H1 (cell line): ENCODE measurements around the gene TBC1D4. TPM values are rescaled to one million over a fixed set of nuclear protein-coding genes. Genes with fewer than 3 reads are reported as not detected.

ENCODE experiments used
- CTCF ChIA-PET: fragments of 300-600 bp; sonication (Branson Sonifier 250); formaldehyde crosslinking; loops from one replicate; lab custom pipeline; 2021; ENCODE audit not compliant: partially characterized antibody; lab: Charles Lee
- POLR2A ChIA-PET: fragments of 300-600 bp; sonication (Branson Sonifier 250); formaldehyde crosslinking; loops from one replicate; lab custom pipeline; 2021; ENCODE audit warnings: inconsistent platforms; ENCODE audit not compliant: partially characterized antibody; lab: Charles Lee
- DNase-seq, 2 experiments: peaks; one replicate each; pipeline versions ENCODE4 v3.0.0 to v3.0.0-alpha.2; 2010 to 2022; ENCODE audit warnings: low spot score in 2 of 2, low read depth in 1 of 2, mixed read lengths in 1 of 2
- FAIRE-seq: peaks from 2 replicates; lab custom pipeline; 2011; peaks lifted over from hg19 to GRCh38; lab: Jason Lieb, UNC
- H2AFZ ChIP-seq: 2 replicates; pipeline ENCODE4 v1.8.1; 2012; ENCODE audit warnings: low read length, inconsistent platforms
- H2AK5ac ChIP-seq: 2 replicates; pipeline ENCODE4 v1.6.1; 2013; ENCODE audit warnings: low read depth, low read length
- H2BK120ac ChIP-seq: replicated peaks from 2 replicates; pipeline ENCODE3; 2013; ENCODE audit warnings: low read depth, low read length, inconsistent platforms
- H2BK12ac ChIP-seq: 2 replicates; pipeline ENCODE4 v1.6.1; 2013; ENCODE audit warnings: low read depth, low read length
- H2BK15ac ChIP-seq: 2 replicates; pipeline ENCODE4 v1.6.1; 2013; ENCODE audit warnings: low read length
- H2BK20ac ChIP-seq: 2 replicates; pipeline ENCODE4 v1.6.1; 2013; ENCODE audit warnings: low read length
- H2BK5ac ChIP-seq: 2 replicates; pipeline ENCODE4 v1.6.1; 2013; ENCODE audit warnings: low read depth, low read length
- H3K14ac ChIP-seq: 2 replicates; pipeline ENCODE4 v1.6.1; 2013; ENCODE audit warnings: inconsistent platforms; ENCODE audit not compliant: insufficient read length
- H3K18ac ChIP-seq: 2 replicates; pipeline ENCODE4 v1.6.1; 2013; ENCODE audit warnings: low read length; ENCODE audit errors: extremely low read depth
- H3K23ac ChIP-seq: 2 replicates; pipeline ENCODE4 v1.6.1; 2013; ENCODE audit warnings: inconsistent platforms; ENCODE audit not compliant: insufficient read length
- H3K23me2 ChIP-seq: 2 replicates; pipeline ENCODE4 v1.6.1; 2013; ENCODE audit warnings: low read depth, low read length
- H3K27ac ChIP-seq: 2 replicates; pipeline ENCODE4 v1.6.1; 2011; ENCODE audit warnings: low read depth, low read length, inconsistent platforms
- H3K27me3 ChIP-seq, 4 experiments: replicated peaks in 1 of 4; 1 replicate in 1 of 4; 2 replicates in 3 of 4; pipeline versions ENCODE4 v1.6.1 to v1.8.1; 2011 to 2013; ENCODE audit warnings: low read length in 3 of 4, mild to moderate bottlenecking in 3 of 4, inconsistent platforms in 2 of 4, mixed read lengths in 2 of 4, moderate library complexity in 1 of 4; ENCODE audit not compliant: control insufficient read depth in 3 of 4, insufficient read depth in 3 of 4; ENCODE audit errors: extremely low read depth in 1 of 4
- H3K36me3 ChIP-seq, 4 experiments: 2 replicates each; pipeline versions ENCODE4 v1.6.1 to v1.8.1; 2011 to 2013; ENCODE audit warnings: mild to moderate bottlenecking in 4 of 4, low read length in 3 of 4, moderate library complexity in 2 of 4, control low read depth in 1 of 4, inconsistent platforms in 1 of 4; ENCODE audit not compliant: insufficient read depth in 4 of 4, control insufficient read depth in 2 of 4
- H3K4ac ChIP-seq: replicated peaks from 2 replicates; pipeline ENCODE3; 2013; ENCODE audit warnings: low read length, low read depth, mixed read lengths, inconsistent platforms; ENCODE audit not compliant: insufficient read length
- H3K4me1 ChIP-seq, 4 experiments: replicated peaks in 1 of 4; 1 replicate in 1 of 4; 2 replicates in 3 of 4; pipeline versions ENCODE4 v1.6.1 to v1.8.1; 2011 to 2013; ENCODE audit warnings: low read length in 3 of 4, inconsistent platforms in 2 of 4, mixed read lengths in 1 of 4; ENCODE audit not compliant: insufficient read depth in 4 of 4, control insufficient read depth in 3 of 4
- H3K4me2 ChIP-seq, 2 experiments: 2 replicates each; pipeline versions ENCODE4 v1.6.1 to v1.8.1; 2011 to 2013; ENCODE audit warnings: low read depth in 2 of 2, low read length in 2 of 2, control low read depth in 1 of 2, inconsistent platforms in 1 of 2, mild to moderate bottlenecking in 1 of 2; ENCODE audit not compliant: insufficient read depth in 1 of 2
- H3K4me3 ChIP-seq, 4 experiments: fragments of 200-600, 300-600 bp in 1 of 4; sonication (generic), shearing (Covaris generic), sonication (Bioruptor Twin) in 1 of 4; 2 replicates each; pipeline versions ENCODE4 v1.5.1 to v1.8.1; 2011 to 2016; ENCODE audit warnings: low read length in 4 of 4, low read depth in 3 of 4, control low read depth in 2 of 4, inconsistent platforms in 2 of 4, mild to moderate bottlenecking in 2 of 4, mixed read lengths in 1 of 4, moderate library complexity in 1 of 4; ENCODE audit not compliant: insufficient read depth in 2 of 4; ENCODE audit errors: extremely low read depth in 1 of 4
- H3K56ac ChIP-seq: replicated peaks from 2 replicates; pipeline ENCODE3; 2013; ENCODE audit warnings: low read depth, mild to moderate bottlenecking, mixed read lengths, low read length, inconsistent platforms; ENCODE audit not compliant: insufficient read length
- H3K79me1 ChIP-seq: 2 replicates; pipeline ENCODE4 v1.6.1; 2013; ENCODE audit warnings: low read depth, low read length, control low read depth
- H3K79me2 ChIP-seq, 2 experiments: 2 replicates each; pipeline versions ENCODE4 v1.6.1 to v1.8.1; 2012 to 2013; ENCODE audit warnings: low read length in 2 of 2, mild to moderate bottlenecking in 2 of 2, inconsistent platforms in 1 of 2; ENCODE audit not compliant: insufficient read depth in 2 of 2, control insufficient read depth in 1 of 2
- H3K9ac ChIP-seq, 4 experiments: replicated peaks in 1 of 4; 1 replicate in 1 of 4; 2 replicates in 3 of 4; pipeline versions ENCODE4 v1.6.1 to v1.8.1; 2011 to 2013; ENCODE audit warnings: low read depth in 3 of 4, low read length in 3 of 4, control low read depth in 2 of 4, mild to moderate bottlenecking in 2 of 4, moderate library complexity in 2 of 4, inconsistent platforms in 1 of 4; ENCODE audit errors: extremely low read depth in 1 of 4
- H3K9me3 ChIP-seq, 2 experiments: 2 replicates each; pipeline versions ENCODE4 v1.6.1 to v1.8.1; 2012 to 2013; ENCODE audit warnings: mild to moderate bottlenecking in 2 of 2, moderate library complexity in 2 of 2, control low read depth in 1 of 2, inconsistent platforms in 1 of 2, low read depth in 1 of 2, low read length in 1 of 2, mixed read lengths in 1 of 2; ENCODE audit not compliant: insufficient read depth in 2 of 2
- H4K20me1 ChIP-seq, 2 experiments: replicated peaks in 1 of 2; 2 replicates each; pipeline versions ENCODE3 to v1.8.1; 2011 to 2013; ENCODE audit warnings: inconsistent platforms in 2 of 2, low read length in 2 of 2, mild to moderate bottlenecking in 1 of 2; ENCODE audit not compliant: insufficient read depth in 2 of 2, control insufficient read depth in 1 of 2
- H4K5ac ChIP-seq: 2 replicates; pipeline ENCODE4 v1.6.1; 2013; ENCODE audit warnings: low read length, low read depth, mixed read lengths, inconsistent platforms; ENCODE audit not compliant: insufficient read length
- H4K8ac ChIP-seq: 2 replicates; pipeline ENCODE4 v1.8.0; 2013; ENCODE audit warnings: mild to moderate bottlenecking, moderate library complexity, low read length, inconsistent platforms; ENCODE audit not compliant: insufficient read depth; ENCODE audit errors: extremely low read depth
- H4K91ac ChIP-seq: replicated peaks from 2 replicates; pipeline ENCODE3; 2013; ENCODE audit warnings: low read length, mixed read lengths, inconsistent platforms; ENCODE audit not compliant: insufficient read length
- CEBPB ChIP-seq: IDR thresholded peaks from 2 replicates; pipeline ENCODE4 v1.6.1; 2012; ENCODE audit warnings: low read depth, low read length
- CTBP2 ChIP-seq: IDR thresholded peaks from 2 replicates; pipeline ENCODE4 v1.7.0; 2011; ENCODE audit warnings: borderline replicate concordance, mild to moderate bottlenecking, moderate library complexity, mixed read lengths, low read length; ENCODE audit not compliant: insufficient read depth, insufficient read length
- E2F6 ChIP-seq: IDR thresholded peaks from 2 replicates; pipeline ENCODE4 v1.6.1; 2012; ENCODE audit warnings: inconsistent platforms
- EZH2 ChIP-seq: fragments of 200-600 bp; sonication (generic); IDR thresholded peaks from 2 replicates; pipeline ENCODE4 v1.7.1; 2012; ENCODE audit warnings: low read depth, mild to moderate bottlenecking, moderate library complexity, low read length, inconsistent platforms; ENCODE audit not compliant: severe bottlenecking
- FOSL1 ChIP-seq: IDR thresholded peaks from 2 replicates; pipeline ENCODE4 v1.6.1; 2011; ENCODE audit warnings: mild to moderate bottlenecking, low read depth, low read length, moderate library complexity; ENCODE audit not compliant: insufficient read depth
- HDAC6 ChIP-seq: IDR thresholded peaks from one replicate; pipeline ENCODE4 v1.7.1; 2012; ENCODE audit warnings: low read depth, mild to moderate bottlenecking, inconsistent platforms, low read length, moderate library complexity
- MAX ChIP-seq: IDR thresholded peaks from 2 replicates; pipeline ENCODE4 v1.6.1; 2012; ENCODE audit warnings: inconsistent platforms
- NANOG ChIP-seq: IDR thresholded peaks from 2 replicates; pipeline ENCODE4 v1.6.1; 2011; ENCODE audit warnings: low read length, low read depth, mild to moderate bottlenecking, inconsistent platforms; ENCODE audit not compliant: insufficient read depth, poor library complexity, severe bottlenecking
- POLR2A ChIP-seq, 2 experiments: IDR thresholded peaks; 1 replicate in 1 of 2; 2 replicates in 1 of 2; pipeline ENCODE4 v1.6.1; 2011; ENCODE audit warnings: low read depth in 2 of 2, low read length in 2 of 2, mild to moderate bottlenecking in 2 of 2; ENCODE audit errors: control extremely low read depth in 1 of 2
- RNF2 ChIP-seq: fragments of 200-900, 300-1000 bp; sonication (generic); IDR thresholded peaks from 2 replicates; pipeline ENCODE4 v1.7.1; 2016; ENCODE audit warnings: borderline replicate concordance, low read depth, mild to moderate bottlenecking, antibody characterized with exemption, low read length; ENCODE audit not compliant: poor library complexity, severe bottlenecking; ENCODE audit errors: missing control alignments
- TAF7 ChIP-seq: optimal IDR thresholded peaks from 2 replicates; pipeline ENCODE3; 2011; ENCODE audit warnings: low read depth, mild to moderate bottlenecking, inconsistent platforms, low read length, moderate library complexity, borderline replicate concordance
- TCF12 ChIP-seq: IDR thresholded peaks from 2 replicates; pipeline ENCODE4 v1.6.1; 2011; ENCODE audit warnings: low read depth, mild to moderate bottlenecking, low read length
- WGBS, 2 experiments: shearing (Covaris generic) in 1 of 2; methylation state at CpG; one replicate each; pipeline versions ENCODE4 v1.1.6 to v1.1.7; 2013 to 2015; ENCODE audit warnings: low lambda C conversion rate in 2 of 2, mixed read lengths in 2 of 2, inconsistent platforms in 1 of 2, low coverage in 1 of 2, missing lambda C conversion rate in 1 of 2; ENCODE audit not compliant: insufficient replicate concordance in 2 of 2, insufficient coverage in 1 of 2, insufficient read length in 1 of 2; ENCODE audit errors: extremely low coverage in 1 of 2, missing lambda C conversion rate in 1 of 2; 5-methylcytosine and 5-hydroxymethylcytosine counted together
- polyA plus RNA-seq, 7 experiments: library from polyadenylated mRNA; depleted of rRNA in 3 of 7; stranded (reverse) in 5 of 7; unstranded in 2 of 7; fragments of >200 nt in 5 of 7; fragments of 200-250 nt in 2 of 7; gene quantifications; 1 replicate in 5 of 7; 2 replicates in 1 of 7; 4 replicates in 1 of 7; pipeline versions ENCODE4 v1.2.1 to v1.2.3, GENCODE V29; 2011 to 2013; ENCODE audit warnings: missing spikeins in 2 of 7, mixed read lengths in 2 of 7
- total RNA-seq: library from RNA; stranded (reverse); fragmentation: NEBNext Ultra II Directional; extraction: Animal tissue kit (Norgen Biotek cat#: 25700); gene quantifications from 2 replicates; pipeline ENCODE4 v1.2.1, GENCODE V29; 2021

The TBC1D4 gene
- total and polyA plus RNA-seq, 2 of the 8 experiments (the other 6 are each of a cell fraction or from before 2014, with no cell fraction given) = 16.7 to 39.0 TPM

DNA sequence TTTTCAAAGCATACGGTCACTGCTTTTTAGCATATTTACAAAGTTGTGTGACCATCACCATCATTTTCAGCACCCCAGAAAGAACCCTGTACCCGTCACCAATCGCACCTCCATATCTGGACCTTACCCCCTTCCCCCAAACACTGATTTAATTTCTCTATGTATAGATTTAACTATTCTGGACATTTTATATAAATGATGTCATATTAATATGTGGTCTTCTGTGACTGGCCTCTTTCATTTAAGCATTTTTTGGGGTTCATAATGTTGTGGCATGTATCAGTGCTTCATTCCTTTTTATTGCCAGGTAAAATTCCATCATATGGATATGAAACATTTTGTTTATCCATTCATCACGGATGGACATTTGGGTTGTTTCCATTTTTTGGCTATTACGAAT lies 74.0 kb downstream of the TBC1D4 start:
- 98% methylated on average over 5 of the region's 5 CpGs; no CpG with 5 or more reads in 1 of the 2 experiments for WGBS, 2 experiments
- H3K79me1 ChIP-seq = no peaks in the 10 kb centered on the region; the same call in 1 of the 2 replicates
- no peak overlapping the region for H3K4me3 ChIP-seq
- H3K79me2 ChIP-seq = peaks cover 0 to 33% of the 10 kb centered on the region in 2 experiments; a peak in 2 of 4 replicates
- H2AK5ac ChIP-seq = no peak overlapping the region
- H4K5ac ChIP-seq = no peak overlapping the region
- no peak overlapping the region for H2BK12ac ChIP-seq
- no peak overlapping the region for H3K27ac ChIP-seq
- H4K8ac ChIP-seq = no peak overlapping the region
- H3K14ac ChIP-seq = no peak overlapping the region
- H4K20me1 ChIP-seq = peaks cover 0 to 2% of the 10 kb centered on the region in 2 experiments
- H3K36me3 ChIP-seq = no peaks in the 10 kb centered on the region
- FAIRE-seq (no peak), DNase-seq (no peak)
- no peak overlapping the region for H3K18ac ChIP-seq
- no peak overlapping the region for H3K56ac ChIP-seq
- no peak overlapping the region for H3K23ac ChIP-seq
- H3K4ac ChIP-seq = no peak overlapping the region
- H3K4me1 ChIP-seq = peaks cover 0 to 7% (median 0%) of the 10 kb centered on the region in 4 experiments; a peak in 2 of 7 replicates
- H2AFZ ChIP-seq = no peak overlapping the region
- no peak overlapping the region for H3K9ac ChIP-seq
- no peaks in the 10 kb centered on the region for H3K23me2 ChIP-seq
- H2BK120ac ChIP-seq = no peak overlapping the region
- ChIA-PET CTCF (interaction anchor here (0.6 kb wide), 1 partner anchor 42 kb away, joined by 3 read pairs; no protein-coding TSS in a partner anchor), POLR2A (no interaction called here)
- H2BK15ac ChIP-seq = no peak overlapping the region
- no peak overlapping the region for H4K91ac ChIP-seq
- H2BK20ac ChIP-seq = no peak overlapping the region
- H3K9me3 ChIP-seq = no peaks in the 10 kb centered on the region
- H2BK5ac ChIP-seq = no peak overlapping the region
- no peak overlapping the region for H3K4me2 ChIP-seq
- H3K27me3 ChIP-seq = no peaks in the 10 kb centered on the region
- TF ChIP-seq EZH2 (no peak), E2F6 (no peak), RNF2 (no peak), HDAC6 (no peak), TAF7 (no peak), TCF12 (no peak), MAX (no peak), CEBPB (no peak), POLR2A (IDR thresholded peaks at IDR 0.05; ENCODE audit: control extremely low read depth in 1 of 2, low read depth in 2 of 2, low read length in 2 of 2) (no peak), CTBP2 (no peak), FOSL1 (no peak), NANOG (no peak)
